Aorta (tissue), 5 donors: ENCODE measurements around the gene TMEM141. TPM values are rescaled to one million over a fixed set of nuclear protein-coding genes. Genes with fewer than 3 reads are reported as not detected.
"Not testable (repeated sequence)": the region's sequence is repeated elsewhere in the genome, so short reads cannot be mapped to it uniquely, and the experiment has no call there.

Source experiments
- ATAC-seq: fragments of 200-7000 bp; cut with Tn5 transposase; one replicate; pipeline ENCODE4 v1.9.1; 2022; ENCODE audit warnings: moderate library complexity; ENCODE audit not compliant: low FRiP score
- DNase-seq, 2 donors: peaks; one replicate each; pipeline ENCODE4 v3.0.0-alpha.2; 2020
- H3K27ac ChIP-seq, 2 donors: one replicate each; pipeline ENCODE4 v1.5.1; 2013; ENCODE audit warnings: low read length in 2 of 2, mild to moderate bottlenecking in 2 of 2, moderate library complexity in 2 of 2, control low read depth in 1 of 2, inconsistent platforms in 1 of 2, low read depth in 1 of 2
- H3K27me3 ChIP-seq, 2 donors: one replicate each; pipeline ENCODE4 v1.6.1; 2013; ENCODE audit warnings: control low read depth in 1 of 2, low read length in 1 of 2, mild to moderate bottlenecking in 1 of 2, moderate library complexity in 1 of 2; ENCODE audit not compliant: insufficient read depth in 2 of 2, control insufficient read depth in 1 of 2
- H3K36me3 ChIP-seq, 2 donors: one replicate each; pipeline ENCODE4 v1.6.1; 2013; ENCODE audit warnings: control low read depth in 1 of 2, low read length in 1 of 2, mild to moderate bottlenecking in 1 of 2; ENCODE audit not compliant: insufficient read depth in 2 of 2, control insufficient read depth in 1 of 2
- H3K4me1 ChIP-seq, 2 donors: one replicate each; pipeline ENCODE4 v1.6.1; 2013; ENCODE audit warnings: low read length in 2 of 2, control low read depth in 1 of 2, mild to moderate bottlenecking in 1 of 2, moderate library complexity in 1 of 2; ENCODE audit not compliant: insufficient read depth in 2 of 2, control insufficient read depth in 1 of 2
- H3K4me3 ChIP-seq, 2 donors: one replicate each; pipeline ENCODE4 v1.5.1; 2013; ENCODE audit warnings: low read length in 2 of 2, control low read depth in 1 of 2, mild to moderate bottlenecking in 1 of 2
- H3K9me3 ChIP-seq: one replicate; pipeline ENCODE4 v1.6.1; 2013; ENCODE audit warnings: mild to moderate bottlenecking, low read length; ENCODE audit not compliant: control insufficient read depth
- WGBS, 2 donors: extraction: QIAGEN DNeasy Blood & Tissue Kit; methylation state at CpG; one replicate each; pipeline ENCODE4 v1.1.7; 2013; 5-methylcytosine and 5-hydroxymethylcytosine counted together
- intact Hi-C, 2 donors: fragments of 100-400 bp; cut with DNase I; formaldehyde crosslinking; loops; one replicate each; pipeline versions ENCODE4 v1.14.2 to v1.15.0; 2022
- polyA plus RNA-seq, 2 donors: library from polyadenylated mRNA; stranded (reverse); fragments of 200-250 nt; gene quantifications; one replicate each; pipeline ENCODE4 v1.2.3, GENCODE V29; 2013
- total RNA-seq, 2 donors: library from RNA; stranded (reverse); fragmentation: NEBNext Ultra II Directional; extraction: Animal tissue kit (Norgen Biotek cat#: 25700); gene quantifications; one replicate each; pipeline ENCODE4 v1.2.1, GENCODE V29; 2021
- donor health status: healthy with polysubstance abuse.
- donor health status: Bipolar disorder and iron deficiency.
- donor health status: DM: no; HTN: no; CAD: no.
- donor health status: DM: no; HTN: no; CAD: no.
- donor health status: DM: yes; HTN: yes; CAD: no.

Gene TMEM141
- total and polyA plus RNA-seq, 4 donors = 26.6 to 95.8 (median 42.0) TPM

- H3K4me3 ChIP-seq = no peak overlapping the region
- WGBS, 2 donors = 84 to 87% methylated on average over 25 to 27 of the region's 27 CpGs
Observed at GRCh38 chr9:136759436-136760325, 31.5 kb upstream of the TMEM141 start.

GRCh38 chr9:136760424-136760823 is 30.7 kb upstream of the TMEM141 start:
- Histone ChIP-seq H3K36me3 (no peaks in the 10 kb centered on the region), H3K27ac (no peak overlapping the region), H3K4me3 (no peak overlapping the region), H3K9me3 (no peaks in the 10 kb centered on the region), H3K27me3 (no peaks in the 10 kb centered on the region), H3K4me1 (no peaks in the 10 kb centered on the region)
- ATAC-seq = no peak
- peak; percentile 29 to 77 for DNase-seq
- WGBS, 2 donors = 67% methylated on average over 25 of the region's 25 CpGs
- intact Hi-C loops = no loop called here

More at GRCh38 chr9:136759436-136760325, 31.5 kb upstream of the TMEM141 start:
- Histone ChIP-seq H3K36me3 (no peaks in the 10 kb centered on the region), H3K9me3 (no peaks in the 10 kb centered on the region), H3K4me1 (no peaks in the 10 kb centered on the region), H3K27ac (no peak overlapping the region), H3K27me3 (no peaks in the 10 kb centered on the region)
- intact Hi-C loops = no loop called here
- DNase-seq (peak; percentile 40 to 61), ATAC-seq (no peak)

GRCh38 chr9:136760834-136761544 is 30.2 kb upstream of the TMEM141 start:
- H3K4me1 ChIP-seq, H3K9me3 ChIP-seq, ATAC-seq, intact Hi-C loops, H3K27ac ChIP-seq, H3K27me3 ChIP-seq, H3K36me3 ChIP-seq, H3K4me3 ChIP-seq: not testable (repeated sequence)
- 41 to 43% methylated on average over 22 of the region's 22 CpGs for WGBS, 2 donors
- DNase-seq = peak; percentile 66 to 82

GRCh38 chr9:136761545-136761981 is 29.6 kb upstream of the TMEM141 start:
- WGBS, 2 donors = 81 to 88% methylated on average over 11 to 13 of the region's 13 CpGs
- H3K27me3 ChIP-seq = no peaks in the 10 kb centered on the region

GRCh38 chr9:136762221-136762691 is 28.9 kb upstream of the TMEM141 start:
- 80 to 82% methylated on average over 17 of the region's 17 CpGs for WGBS, 2 donors
- intact Hi-C loops = no loop called here
- no peak for ATAC-seq
- no peak overlapping the region for H3K27ac ChIP-seq
- H3K9me3 ChIP-seq = no peaks in the 10 kb centered on the region
- H3K4me3 ChIP-seq = no peak overlapping the region
- no peaks in the 10 kb centered on the region for H3K4me1 ChIP-seq
- DNase-seq = peak; percentile 37 to 43
- no peaks in the 10 kb centered on the region for H3K36me3 ChIP-seq
- no peaks in the 10 kb centered on the region for H3K27me3 ChIP-seq

More at GRCh38 chr9:136761545-136761981, 29.6 kb upstream of the TMEM141 start:
- Histone ChIP-seq H3K4me1 (no peaks in the 10 kb centered on the region), H3K27ac (no peak overlapping the region), H3K4me3 (no peak overlapping the region), H3K36me3 (no peaks in the 10 kb centered on the region), H3K9me3 (no peaks in the 10 kb centered on the region)
- intact Hi-C loops = no loop called here
- ATAC-seq = no peak
- DNase-seq = peak; percentile 26 to 34

- peak; percentile 43 to 84 for DNase-seq
- no peaks in the 10 kb centered on the region for H3K36me3 ChIP-seq
- WGBS, 2 donors = 14 to 18% methylated on average over 37 of the region's 37 CpGs
Observed at GRCh38 chr9:136762915-136763648, 28.1 kb upstream of the TMEM141 start.

GRCh38 chr9:136763649-136764035 is 27.5 kb upstream of the TMEM141 start:
- Histone ChIP-seq H3K27ac (no peak overlapping the region), H3K4me3 (no peak overlapping the region), H3K27me3 (no peaks in the 10 kb centered on the region), H3K36me3 (no peaks in the 10 kb centered on the region), H3K9me3 (no peaks in the 10 kb centered on the region), H3K4me1 (no peaks in the 10 kb centered on the region)
- no peak for ATAC-seq
- peak in 1 of 2 donors; percentile 70 for DNase-seq
- WGBS, 2 donors = 84 to 86% methylated on average over 14 of the region's 14 CpGs
- intact Hi-C loops = no loop called here

More at GRCh38 chr9:136762915-136763648, 28.1 kb upstream of the TMEM141 start:
- no peaks in the 10 kb centered on the region for H3K27me3 ChIP-seq
- intact Hi-C loops = no loop called here
- no peak overlapping the region for H3K27ac ChIP-seq
- H3K4me3 ChIP-seq = no peak overlapping the region
- peak; percentile 33 for ATAC-seq
- no peaks in the 10 kb centered on the region for H3K4me1 ChIP-seq
- no peaks in the 10 kb centered on the region for H3K9me3 ChIP-seq

GRCh38 chr9:136764301-136764891 is 26.7 kb upstream of the TMEM141 start, which contains the start of gene LCN15:
Gene LCN15 (minus strand): TSS chr9:136764518. CDS start chr9:136764488, 30 bp downstream.
- no peak within 1 kb of the TSS for H3K27ac ChIP-seq
- DNase-seq (peak; percentile 44 to 45), ATAC-seq (no peak)
- H3K9me3 ChIP-seq = no peaks in the 10 kb centered on the region
- no peaks in the 10 kb centered on the region for H3K4me1 ChIP-seq
- no peak within 1 kb of the TSS for H3K4me3 ChIP-seq
- no peaks in the 10 kb centered on the region for H3K27me3 ChIP-seq
- H3K36me3 ChIP-seq = no peaks in the 10 kb centered on the region
- intact Hi-C loops = no loop called here
- WGBS, 2 donors = 78% methylated on average over 14 of the region's 14 CpGs
